H1 (cell line): ENCODE results near the gene MSL1.

Experiments used
- CBX5 ChIP-seq: fragments of 300-800, 300-1000 bp; sonication (generic); IDR thresholded peaks from 2 replicates; pipeline ENCODE4 v1.7.1; 2016; ENCODE audit warnings: antibody characterized with exemption, low read length, low read depth
- CTCF ChIP-seq, 3 experiments: IDR thresholded peaks; 1 replicate in 2 of 3; 2 replicates in 1 of 3; pipeline versions ENCODE4 v1.5.1 to v1.6.1; 2011; ENCODE audit warnings: low read length in 3 of 3, mild to moderate bottlenecking in 3 of 3, inconsistent platforms in 2 of 3, low read depth in 1 of 3, moderate library complexity in 1 of 3; ENCODE audit not compliant: insufficient read depth in 1 of 3; ENCODE audit errors: control extremely low read depth in 1 of 3
- EP300 ChIP-seq, 2 experiments: IDR thresholded peaks; 1 replicate in 1 of 2; 2 replicates in 1 of 2; pipeline ENCODE4 v1.6.1; 2011 to 2012; ENCODE audit warnings: low read depth in 2 of 2, low read length in 2 of 2, mild to moderate bottlenecking in 2 of 2, borderline replicate concordance in 1 of 2, inconsistent platforms in 1 of 2, moderate library complexity in 1 of 2
- SIN3A ChIP-seq, 2 experiments: IDR thresholded peaks in 1 of 2; conservative IDR thresholded peaks in 1 of 2; 2 replicates each; pipeline ENCODE4 v1.6.1; 2011 to 2012; ENCODE audit warnings: low read length in 2 of 2, improper control_type of control experiment in 1 of 2, low read depth in 1 of 2, mild to moderate bottlenecking in 1 of 2

DNA sequence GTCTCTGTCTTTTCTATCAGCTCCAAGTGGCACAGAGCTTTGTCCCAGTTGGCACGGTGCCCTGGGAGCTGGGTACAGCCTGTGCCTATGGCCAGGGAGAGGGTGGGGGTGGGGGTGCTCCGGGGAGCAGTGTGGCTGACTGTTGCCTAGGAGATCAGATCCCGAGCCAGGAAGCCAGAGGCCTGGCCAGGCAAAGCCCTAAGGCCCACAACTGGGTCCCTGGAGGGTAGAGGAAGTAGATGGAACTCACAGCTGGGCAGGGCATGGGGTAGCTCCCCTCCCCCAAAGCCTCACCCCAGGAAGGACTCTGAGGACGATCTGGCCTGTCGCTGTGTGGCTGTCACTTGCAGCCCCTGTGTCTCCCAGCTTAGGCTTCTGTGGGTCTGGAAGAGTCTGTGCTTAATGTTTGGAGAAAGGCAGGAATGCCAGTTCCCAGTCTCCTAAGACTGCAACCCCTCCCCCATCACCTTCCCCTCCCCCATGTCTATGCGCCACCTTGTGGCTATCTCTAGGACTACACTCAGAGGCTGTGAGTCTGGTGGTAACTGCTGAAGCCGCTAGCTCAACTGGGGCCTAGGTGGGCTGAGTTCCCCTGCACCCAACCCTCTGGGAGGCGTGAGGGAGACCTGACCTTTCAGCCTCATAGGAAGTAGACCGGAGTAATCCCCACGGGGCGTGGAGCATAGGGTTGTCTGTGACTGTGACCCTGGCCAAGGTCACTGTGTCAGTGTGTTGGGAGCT is 46.4 kb upstream of the MSL1 start:
- TF ChIP-seq EP300 (IDR thresholded peaks at IDR 0.05; ENCODE audit: borderline replicate concordance in 1 of 2, low read depth in 2 of 2, low read length in 2 of 2) (0 out of 3 replicates have a peak, but pooled peaks of 1 of the 2 experiments have one; percentile 41), CBX5 (no peak), CTCF (IDR thresholded peaks at IDR 0.05; ENCODE audit: control extremely low read depth in 1 of 3, insufficient read depth in 1 of 3, low read depth in 1 of 3, low read length in 3 of 3) (peak; percentile 87 to 94 (median 88)), SIN3A (conservative IDR thresholded peaks at IDR 0.05 in 1 of 2, IDR thresholded peaks at IDR 0.05 in 1 of 2; ENCODE audit: low read depth in 1 of 2, low read length in 2 of 2) (peak; percentile 27 to 47; a peak in 1 of 4 replicates)
